ENCODE data around the gene MOK. TPM values are rescaled to one million over a fixed set of nuclear protein-coding genes. Genes with fewer than 3 reads are reported as not detected.

MOK gene
- total RNA-seq, 1 experiment from 2014 or later, result 2.0 TPM

GRCh38 chr14:102208741-102209140 is 96.2 kb downstream of the MOK start (continued):
- TF ChIP-seq, protein P1, sequence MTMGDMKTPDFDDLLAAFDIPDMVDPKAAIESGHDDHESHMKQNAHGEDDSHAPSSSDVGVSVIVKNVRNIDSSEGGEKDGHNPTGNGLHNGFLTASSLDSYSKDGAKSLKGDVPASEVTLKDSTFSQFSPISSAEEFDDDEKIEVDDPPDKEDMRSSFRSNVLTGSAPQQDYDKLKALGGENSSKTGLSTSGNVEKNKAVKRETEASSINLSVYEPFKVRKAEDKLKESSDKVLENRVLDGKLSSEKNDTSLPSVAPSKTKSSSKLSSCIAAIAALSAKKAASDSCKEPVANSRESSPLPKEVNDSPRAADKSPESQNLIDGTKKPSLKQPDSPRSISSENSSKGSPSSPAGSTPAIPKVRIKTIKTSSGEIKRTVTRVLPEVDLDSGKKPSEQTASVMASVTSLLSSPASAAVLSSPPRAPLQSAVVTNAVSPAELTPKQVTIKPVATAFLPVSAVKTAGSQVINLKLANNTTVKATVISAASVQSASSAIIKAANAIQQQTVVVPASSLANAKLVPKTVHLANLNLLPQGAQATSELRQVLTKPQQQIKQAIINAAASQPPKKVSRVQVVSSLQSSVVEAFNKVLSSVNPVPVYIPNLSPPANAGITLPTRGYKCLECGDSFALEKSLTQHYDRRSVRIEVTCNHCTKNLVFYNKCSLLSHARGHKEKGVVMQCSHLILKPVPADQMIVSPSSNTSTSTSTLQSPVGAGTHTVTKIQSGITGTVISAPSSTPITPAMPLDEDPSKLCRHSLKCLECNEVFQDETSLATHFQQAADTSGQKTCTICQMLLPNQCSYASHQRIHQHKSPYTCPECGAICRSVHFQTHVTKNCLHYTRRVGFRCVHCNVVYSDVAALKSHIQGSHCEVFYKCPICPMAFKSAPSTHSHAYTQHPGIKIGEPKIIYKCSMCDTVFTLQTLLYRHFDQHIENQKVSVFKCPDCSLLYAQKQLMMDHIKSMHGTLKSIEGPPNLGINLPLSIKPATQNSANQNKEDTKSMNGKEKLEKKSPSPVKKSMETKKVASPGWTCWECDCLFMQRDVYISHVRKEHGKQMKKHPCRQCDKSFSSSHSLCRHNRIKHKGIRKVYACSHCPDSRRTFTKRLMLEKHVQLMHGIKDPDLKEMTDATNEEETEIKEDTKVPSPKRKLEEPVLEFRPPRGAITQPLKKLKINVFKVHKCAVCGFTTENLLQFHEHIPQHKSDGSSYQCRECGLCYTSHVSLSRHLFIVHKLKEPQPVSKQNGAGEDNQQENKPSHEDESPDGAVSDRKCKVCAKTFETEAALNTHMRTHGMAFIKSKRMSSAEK (CRISPR knock-in tag; IDR thresholded peaks at IDR 0.05; ENCODE audit: borderline replicate concordance), result no peak
- TF ChIP-seq ZNF121 (CRISPR knock-in tag; IDR thresholded peaks at IDR 0.05), result no peak
- no peak for TF ChIP-seq ESRRA (CRISPR knock-in tag; IDR thresholded peaks at IDR 0.05; ENCODE audit: borderline replicate concordance)
- TF ChIP-seq SMAD4 (CRISPR knock-in tag; IDR thresholded peaks at IDR 0.05), result no peak
- no peak for TF ChIP-seq NR3C1 (CRISPR knock-in tag; conservative IDR thresholded peaks at IDR 0.05; ENCODE audit: low read depth)

DNA sequence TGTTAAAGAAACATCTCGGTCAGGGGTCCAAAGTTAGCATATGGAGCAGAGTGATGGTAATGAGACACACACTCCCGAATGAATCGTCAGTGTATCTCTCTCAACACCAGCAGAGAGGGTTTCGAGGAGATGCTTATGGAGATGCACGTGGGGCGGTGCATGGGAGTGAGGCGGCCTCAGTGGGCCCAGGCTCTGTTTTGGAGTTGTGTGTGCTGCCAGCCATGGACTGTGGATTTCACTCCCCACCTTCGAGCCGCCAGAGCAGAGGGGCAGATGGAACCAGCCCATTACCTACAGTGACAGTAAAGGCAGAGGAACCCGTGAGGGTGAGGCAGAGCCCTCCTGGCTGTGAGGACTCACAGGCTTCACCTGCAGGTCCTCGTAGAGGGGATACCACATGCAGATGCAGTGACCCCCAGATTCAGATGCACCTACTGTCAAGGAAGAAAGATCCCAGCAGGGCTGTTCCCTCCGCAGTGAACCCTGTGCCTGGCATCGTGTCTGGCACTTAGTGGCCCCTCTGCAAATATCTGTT is 97.1 kb downstream of the MOK start:
- no peaks in the 10 kb centered on the region for H3K9me3 Mint-ChIP-seq
- TF ChIP-seq, protein P2, sequence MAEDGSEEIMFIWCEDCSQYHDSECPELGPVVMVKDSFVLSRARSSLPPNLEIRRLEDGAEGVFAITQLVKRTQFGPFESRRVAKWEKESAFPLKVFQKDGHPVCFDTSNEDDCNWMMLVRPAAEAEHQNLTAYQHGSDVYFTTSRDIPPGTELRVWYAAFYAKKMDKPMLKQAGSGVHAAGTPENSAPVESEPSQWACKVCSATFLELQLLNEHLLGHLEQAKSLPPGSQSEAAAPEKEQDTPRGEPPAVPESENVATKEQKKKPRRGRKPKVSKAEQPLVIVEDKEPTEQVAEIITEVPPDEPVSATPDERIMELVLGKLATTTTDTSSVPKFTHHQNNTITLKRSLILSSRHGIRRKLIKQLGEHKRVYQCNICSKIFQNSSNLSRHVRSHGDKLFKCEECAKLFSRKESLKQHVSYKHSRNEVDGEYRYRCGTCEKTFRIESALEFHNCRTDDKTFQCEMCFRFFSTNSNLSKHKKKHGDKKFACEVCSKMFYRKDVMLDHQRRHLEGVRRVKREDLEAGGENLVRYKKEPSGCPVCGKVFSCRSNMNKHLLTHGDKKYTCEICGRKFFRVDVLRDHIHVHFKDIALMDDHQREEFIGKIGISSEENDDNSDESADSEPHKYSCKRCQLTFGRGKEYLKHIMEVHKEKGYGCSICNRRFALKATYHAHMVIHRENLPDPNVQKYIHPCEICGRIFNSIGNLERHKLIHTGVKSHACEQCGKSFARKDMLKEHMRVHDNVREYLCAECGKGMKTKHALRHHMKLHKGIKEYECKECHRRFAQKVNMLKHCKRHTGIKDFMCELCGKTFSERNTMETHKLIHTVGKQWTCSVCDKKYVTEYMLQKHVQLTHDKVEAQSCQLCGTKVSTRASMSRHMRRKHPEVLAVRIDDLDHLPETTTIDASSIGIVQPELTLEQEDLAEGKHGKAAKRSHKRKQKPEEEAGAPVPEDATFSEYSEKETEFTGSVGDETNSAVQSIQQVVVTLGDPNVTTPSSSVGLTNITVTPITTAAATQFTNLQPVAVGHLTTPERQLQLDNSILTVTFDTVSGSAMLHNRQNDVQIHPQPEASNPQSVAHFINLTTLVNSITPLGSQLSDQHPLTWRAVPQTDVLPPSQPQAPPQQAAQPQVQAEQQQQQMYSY (CRISPR knock-in tag; IDR thresholded peaks at IDR 0.05), result no peak
- TF ChIP-seq SMAD4 (CRISPR knock-in tag; IDR thresholded peaks at IDR 0.05) (no peak), NFATC4 (CRISPR knock-in tag; IDR thresholded peaks at IDR 0.05) (no peak), NFE2L1 (CRISPR knock-in tag; IDR thresholded peaks at IDR 0.05) (no peak), FOXK1 (CRISPR knock-in tag; IDR thresholded peaks at IDR 0.05) (no peak), KAT7 (CRISPR knock-in tag; IDR thresholded peaks at IDR 0.05; ENCODE audit: borderline replicate concordance) (no peak), FOXP4 (CRISPR knock-in tag; IDR thresholded peaks at IDR 0.05) (no peak), ZNF317 (CRISPR knock-in tag; IDR thresholded peaks at IDR 0.05; ENCODE audit: borderline replicate concordance, low read depth) (no peak), ERG (CRISPR knock-in tag; IDR thresholded peaks at IDR 0.05) (no peak)
- TF ChIP-seq, protein P3, sequence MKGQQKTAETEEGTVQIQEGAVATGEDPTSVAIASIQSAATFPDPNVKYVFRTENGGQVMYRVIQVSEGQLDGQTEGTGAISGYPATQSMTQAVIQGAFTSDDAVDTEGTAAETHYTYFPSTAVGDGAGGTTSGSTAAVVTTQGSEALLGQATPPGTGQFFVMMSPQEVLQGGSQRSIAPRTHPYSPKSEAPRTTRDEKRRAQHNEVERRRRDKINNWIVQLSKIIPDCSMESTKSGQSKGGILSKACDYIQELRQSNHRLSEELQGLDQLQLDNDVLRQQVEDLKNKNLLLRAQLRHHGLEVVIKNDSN (CRISPR knock-in tag; IDR thresholded peaks at IDR 0.05), result no peak
- TF ChIP-seq, protein P4, sequence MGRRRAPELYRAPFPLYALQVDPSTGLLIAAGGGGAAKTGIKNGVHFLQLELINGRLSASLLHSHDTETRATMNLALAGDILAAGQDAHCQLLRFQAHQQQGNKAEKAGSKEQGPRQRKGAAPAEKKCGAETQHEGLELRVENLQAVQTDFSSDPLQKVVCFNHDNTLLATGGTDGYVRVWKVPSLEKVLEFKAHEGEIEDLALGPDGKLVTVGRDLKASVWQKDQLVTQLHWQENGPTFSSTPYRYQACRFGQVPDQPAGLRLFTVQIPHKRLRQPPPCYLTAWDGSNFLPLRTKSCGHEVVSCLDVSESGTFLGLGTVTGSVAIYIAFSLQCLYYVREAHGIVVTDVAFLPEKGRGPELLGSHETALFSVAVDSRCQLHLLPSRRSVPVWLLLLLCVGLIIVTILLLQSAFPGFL (CRISPR knock-in tag; IDR thresholded peaks at IDR 0.05; ENCODE audit: borderline replicate concordance), result no peak
- TF ChIP-seq, protein P1 (CRISPR knock-in tag; IDR thresholded peaks at IDR 0.05; ENCODE audit: borderline replicate concordance), result no peak

More for the DNA sequence above, 97.1 kb downstream of the MOK start:
- ATAC-seq, result no peak
- Mint-ChIP-seq H3K27ac (peak overlapping the region; percentile 67; the same call in 1 of the 2 replicates), H3K27me3 (ENCODE audit: low read depth) (no peaks in the 10 kb centered on the region), H3K4me3 (no peak overlapping the region), H3K4me1 (peaks cover 11% of the 10 kb centered on the region), H3K36me3 (peaks cover 13% of the 10 kb centered on the region; the same call in 1 of the 2 replicates)
- no peak for DNase-seq (ENCODE audit: low spot score)
- POLR2A ChIA-PET, result no interaction called here
- CTCF ChIA-PET, result interaction anchor here (1.0 kb wide), 1 partner anchor 112 kb away, joined by 4 read pairs; no protein-coding TSS in a partner anchor

All from WTC11 (cell line).